Smooth muscle cell (in vitro differentiated cells): Measurements from ENCODE around the gene TCF7L2. TPM values are rescaled to one million over a fixed set of nuclear protein-coding genes. Genes with fewer than 3 reads are reported as not detected.

Source experiments
- DNase-seq: peaks from one replicate; lab custom pipeline; 2025; ENCODE audit not compliant: unreplicated experiment; lab: John Stamatoyannopoulos, UW
- H2AFZ ChIP-seq: fragments of 200-600 bp; sonication (generic); 2 replicates; pipeline ENCODE4 v1.6.0; 2016; ENCODE audit warnings: antibody characterized with exemption, low read depth, mild to moderate bottlenecking
- H3F3A ChIP-seq: fragments of 200-600 bp; sonication (generic); 2 replicates; pipeline ENCODE4 v1.6.0; 2017; ENCODE audit warnings: antibody characterized with exemption, low read depth
- H3K27ac ChIP-seq: fragments of 200-600 bp; sonication (generic); 2 replicates; pipeline ENCODE4 v1.5.1; 2016; ENCODE audit warnings: low read depth, mild to moderate bottlenecking
- H3K27me3 ChIP-seq: fragments of 200-600 bp; sonication (generic); 2 replicates; pipeline ENCODE4 v1.6.1; 2016; ENCODE audit warnings: low read depth, mild to moderate bottlenecking
- H3K36me3 ChIP-seq: fragments of 200-600 bp; sonication (generic); 2 replicates; pipeline ENCODE4 v1.5.1; 2016; ENCODE audit warnings: low read depth
- H3K4me1 ChIP-seq: fragments of 200-600 bp; sonication (generic); 2 replicates; pipeline ENCODE4 v1.5.1; 2016; ENCODE audit warnings: low read depth
- H3K4me2 ChIP-seq: fragments of 200-600 bp; sonication (generic); 2 replicates; pipeline ENCODE4 v1.6.0; 2016; ENCODE audit warnings: mild to moderate bottlenecking
- H3K4me3 ChIP-seq: fragments of 200-600 bp; sonication (generic); 2 replicates; pipeline ENCODE4 v1.5.1; 2016; ENCODE audit warnings: mild to moderate bottlenecking
- H3K79me2 ChIP-seq: fragments of 200-600 bp; sonication (generic); 2 replicates; pipeline ENCODE4 v1.6.0; 2016; ENCODE audit warnings: low read depth, mild to moderate bottlenecking
- H3K9ac ChIP-seq: fragments of 200-600 bp; sonication (generic); 2 replicates; pipeline ENCODE4 v1.6.0; 2016; ENCODE audit warnings: low read depth
- H3K9me3 ChIP-seq: fragments of 200-600 bp; sonication (generic); replicated peaks from 2 replicates; pipeline ENCODE4 v1.5.1; 2016; ENCODE audit warnings: low read depth
- H4K20me1 ChIP-seq: fragments of 200-600 bp; sonication (generic); 2 replicates; pipeline ENCODE4 v1.6.0; 2016; ENCODE audit warnings: low read depth
- CTCF ChIP-seq: fragments of 200-600 bp; sonication (generic); IDR thresholded peaks from 2 replicates; pipeline ENCODE4 v1.5.1; 2017; ENCODE audit warnings: borderline replicate concordance, mild to moderate bottlenecking, antibody characterized with exemption; ENCODE audit not compliant: insufficient read depth, poor library complexity, severe bottlenecking
- WGBS: methylation state at CpG from one replicate; pipeline ENCODE4 v1.1.7; 2016; ENCODE audit warnings: low lambda C conversion rate; 5-methylcytosine and 5-hydroxymethylcytosine counted together
- polyA plus RNA-seq: library from polyadenylated mRNA; unstranded; fragments of >200 nt; fragmentation: Nextera tagmentation; extraction: Ambion mirVana; gene quantifications from 2 replicates; pipeline ENCODE4 v1.2.1, GENCODE V29; 2016
- total RNA-seq: library from RNA; depleted of rRNA; stranded (reverse); fragments of >200 nt; gene quantifications from 2 replicates; pipeline ENCODE4 v1.2.3, GENCODE V29; 2014

The TCF7L2 gene
- total and polyA plus RNA-seq, 2 experiments from 2014 or later: 14.6 to 17.7 TPM

- Histone ChIP-seq H3K79me2 (peaks cover 99% of the 10 kb centered on the region), H3F3A (peaks cover 5% of the 10 kb centered on the region), H2AFZ (no peak overlapping the region), H3K4me1 (peaks cover 6% of the 10 kb centered on the region), H3K4me3 (no peak overlapping the region), H3K27ac (no peak overlapping the region), H3K27me3 (no peaks in the 10 kb centered on the region), H3K9ac (no peak overlapping the region), H3K36me3 (no peaks in the 10 kb centered on the region), H3K4me2 (no peak overlapping the region), H3K9me3 (no peaks in the 10 kb centered on the region), H4K20me1 (peaks cover 100% of the 10 kb centered on the region)
- DNase-seq: no peak
- WGBS: 81% methylated on average over 5 of the region's 5 CpGs
- TF ChIP-seq CTCF: no peak
These were observed 23.0 kb downstream of the TCF7L2 start for GRCh38 chr10:112973046-112973445.

- no peaks in the 10 kb centered on the region for H3K9me3 ChIP-seq
- H3K4me3 ChIP-seq: no peak overlapping the region
- no peak overlapping the region for H2AFZ ChIP-seq
- H3K27ac ChIP-seq: no peak overlapping the region
- peaks cover 3% of the 10 kb centered on the region for H3F3A ChIP-seq
- no peak overlapping the region for H3K9ac ChIP-seq
- H3K79me2 ChIP-seq: peaks cover 99% of the 10 kb centered on the region
- no peak for TF ChIP-seq CTCF
- H3K4me2 ChIP-seq: no peak overlapping the region
- H3K4me1 ChIP-seq: peaks cover 6% of the 10 kb centered on the region
- no peaks in the 10 kb centered on the region for H3K27me3 ChIP-seq
- no peaks in the 10 kb centered on the region for H3K36me3 ChIP-seq
- DNase-seq: no peak
- WGBS: 94% methylated on average over 5 of the region's 5 CpGs
- H4K20me1 ChIP-seq: peaks cover 100% of the 10 kb centered on the region
These were observed 23.8 kb downstream of the TCF7L2 start for GRCh38 chr10:112973805-112974204.

- no peak overlapping the region for H3K27ac ChIP-seq
- no peak overlapping the region for H3K4me3 ChIP-seq
- no peak overlapping the region for H3K9ac ChIP-seq
- H3F3A ChIP-seq: peaks cover 16% of the 10 kb centered on the region
- no peak for DNase-seq
- H3K4me2 ChIP-seq: no peak overlapping the region
- no peak for TF ChIP-seq CTCF
- H4K20me1 ChIP-seq: peaks cover 100% of the 10 kb centered on the region
- peaks cover 22% of the 10 kb centered on the region for H3K4me1 ChIP-seq
- H3K27me3 ChIP-seq: no peaks in the 10 kb centered on the region
- peaks cover 94% of the 10 kb centered on the region for H3K79me2 ChIP-seq
- no peaks in the 10 kb centered on the region for H3K36me3 ChIP-seq
- H3K9me3 ChIP-seq: no peaks in the 10 kb centered on the region
- no peak overlapping the region for H2AFZ ChIP-seq
- WGBS: 93% methylated on average over 12 of the region's 12 CpGs
These were observed 27.4 kb downstream of the TCF7L2 start for GRCh38 chr10:112977426-112977898.

- H3F3A ChIP-seq: peaks cover 29% of the 10 kb centered on the region
These were observed 29.9 kb downstream of the TCF7L2 start for GRCh38 chr10:112979927-112980326.

More at GRCh38 chr10:112979927-112980326, 29.9 kb downstream of the TCF7L2 start:
- no peak overlapping the region for H3K27ac ChIP-seq
- H3K9ac ChIP-seq: no peak overlapping the region
- H3K9me3 ChIP-seq: no peaks in the 10 kb centered on the region
- peak overlapping the region; percentile 63 for H3K4me2 ChIP-seq
- H3K4me3 ChIP-seq: no peak overlapping the region
- peaks cover 39% of the 10 kb centered on the region for H3K4me1 ChIP-seq
- no peak for TF ChIP-seq CTCF
- no peak overlapping the region for H2AFZ ChIP-seq
- 43% methylated on average over 2 of the region's 2 CpGs for WGBS
- DNase-seq: no peak
- H3K79me2 ChIP-seq: peaks cover 93% of the 10 kb centered on the region
- no peaks in the 10 kb centered on the region for H3K27me3 ChIP-seq
- H4K20me1 ChIP-seq: peaks cover 100% of the 10 kb centered on the region
- H3K36me3 ChIP-seq: no peaks in the 10 kb centered on the region
